Measurements from ENCODE around the gene JPH3.

The JPH3 gene

DNA sequence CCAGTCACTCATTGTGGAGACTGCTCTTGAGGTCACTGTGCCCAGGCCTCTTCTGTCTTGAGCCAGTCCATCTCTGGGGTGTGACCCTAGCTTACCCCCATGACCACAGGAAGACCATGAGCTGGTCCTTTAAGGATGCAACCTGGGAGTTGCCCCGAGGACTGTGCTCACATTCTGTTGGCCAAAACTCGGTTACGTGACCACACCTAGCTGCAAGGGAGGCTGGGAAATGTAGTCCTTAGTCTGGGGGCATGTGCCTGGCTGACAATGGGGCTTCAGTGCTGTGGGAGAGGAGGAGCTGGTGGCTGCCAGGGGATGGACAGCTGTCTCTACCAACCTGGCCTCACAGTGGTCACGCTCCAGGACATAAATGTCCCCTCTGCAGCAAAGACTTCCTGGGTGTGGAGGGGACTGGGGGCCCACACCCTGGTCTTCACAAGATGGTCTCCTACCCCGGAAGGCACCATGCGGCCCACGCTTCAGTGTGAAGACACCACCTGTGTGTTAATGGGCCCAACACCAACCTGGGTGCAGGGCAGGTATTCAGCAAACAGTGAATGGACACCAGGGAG, 55.4 kb downstream of the JPH3 start:
- no peaks in the 10 kb centered on the region for H3K4me1 Mint-ChIP-seq (ENCODE audit: low read depth)
- no peaks in the 10 kb centered on the region for H3K36me3 Mint-ChIP-seq (ENCODE audit: low read depth)
- no peak overlapping the region for H3K27ac Mint-ChIP-seq
- H3K4me3 Mint-ChIP-seq = no peak overlapping the region
- no peaks in the 10 kb centered on the region for H3K9me3 Mint-ChIP-seq
- H3K27me3 Mint-ChIP-seq = no peaks in the 10 kb centered on the region

DNA sequence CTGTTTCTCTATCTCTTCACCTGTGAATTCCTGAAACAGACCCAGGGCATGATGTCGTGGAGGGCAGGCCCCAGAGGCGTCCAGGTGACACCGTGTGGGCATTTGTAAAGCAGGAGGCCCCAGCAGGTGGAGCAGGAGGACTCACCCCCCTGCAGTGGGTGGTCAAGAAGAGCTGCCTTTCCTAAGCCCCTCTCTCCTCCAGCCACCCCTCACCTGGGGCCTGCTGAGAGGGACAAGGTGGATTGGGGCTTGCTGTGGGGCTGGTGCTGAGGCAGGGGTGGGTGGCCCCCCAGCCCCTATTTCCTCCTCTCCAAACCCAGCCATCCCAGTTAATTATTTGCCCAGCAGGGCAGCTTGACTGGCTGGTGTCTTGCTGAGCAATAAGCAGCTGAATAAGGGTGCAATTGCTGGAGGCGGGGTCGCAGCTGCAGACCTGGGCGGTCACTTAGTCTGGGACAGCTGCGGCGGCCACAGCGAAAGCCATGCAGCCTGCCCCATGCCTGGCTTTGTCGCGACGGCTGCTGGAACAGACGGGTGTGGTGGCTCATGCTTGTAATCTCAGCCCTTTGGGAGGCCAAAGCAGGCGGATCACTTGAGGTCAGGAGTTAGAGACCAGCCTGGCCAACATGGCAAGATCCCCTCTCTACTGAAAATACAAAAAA, 56.4 kb downstream of the JPH3 start:
- H3K27me3 Mint-ChIP-seq = peaks cover 3% of the 10 kb centered on the region
- H3K9me3 Mint-ChIP-seq = no peaks in the 10 kb centered on the region
- no peaks in the 10 kb centered on the region for H3K36me3 Mint-ChIP-seq (ENCODE audit: low read depth)
- no peak overlapping the region for H3K27ac Mint-ChIP-seq
- H3K4me1 Mint-ChIP-seq (ENCODE audit: low read depth) = no peaks in the 10 kb centered on the region
- H3K4me3 Mint-ChIP-seq = no peak overlapping the region

GRCh38 chr16:87661561-87661960, 59.3 kb downstream of the JPH3 start:
- Mint-ChIP-seq H3K36me3 (ENCODE audit: low read depth) (no peaks in the 10 kb centered on the region), H3K27ac (no peak overlapping the region), H3K4me1 (ENCODE audit: low read depth) (no peaks in the 10 kb centered on the region), H3K27me3 (peaks cover 5% of the 10 kb centered on the region), H3K4me3 (no peak overlapping the region), H3K9me3 (no peaks in the 10 kb centered on the region)

GRCh38 chr16:87662254-87663204, 60.2 kb downstream of the JPH3 start:
- peaks cover 5% of the 10 kb centered on the region for H3K27me3 Mint-ChIP-seq
- no peak overlapping the region for H3K27ac Mint-ChIP-seq
- H3K36me3 Mint-ChIP-seq (ENCODE audit: low read depth) = no peaks in the 10 kb centered on the region

GRCh38 chr16:87664792-87665191, 62.5 kb downstream of the JPH3 start:
- no peaks in the 10 kb centered on the region for H3K36me3 Mint-ChIP-seq (ENCODE audit: low read depth)
- H3K27ac Mint-ChIP-seq = no peak overlapping the region
- no peak overlapping the region for H3K4me3 Mint-ChIP-seq
- no peaks in the 10 kb centered on the region for H3K9me3 Mint-ChIP-seq
- peaks cover 5% of the 10 kb centered on the region for H3K27me3 Mint-ChIP-seq
- no peaks in the 10 kb centered on the region for H3K4me1 Mint-ChIP-seq (ENCODE audit: low read depth)

More at GRCh38 chr16:87662254-87663204, 60.2 kb downstream of the JPH3 start:
- Mint-ChIP-seq H3K4me1 (ENCODE audit: low read depth) (no peaks in the 10 kb centered on the region), H3K9me3 (no peaks in the 10 kb centered on the region), H3K4me3 (no peak overlapping the region)

DNA sequence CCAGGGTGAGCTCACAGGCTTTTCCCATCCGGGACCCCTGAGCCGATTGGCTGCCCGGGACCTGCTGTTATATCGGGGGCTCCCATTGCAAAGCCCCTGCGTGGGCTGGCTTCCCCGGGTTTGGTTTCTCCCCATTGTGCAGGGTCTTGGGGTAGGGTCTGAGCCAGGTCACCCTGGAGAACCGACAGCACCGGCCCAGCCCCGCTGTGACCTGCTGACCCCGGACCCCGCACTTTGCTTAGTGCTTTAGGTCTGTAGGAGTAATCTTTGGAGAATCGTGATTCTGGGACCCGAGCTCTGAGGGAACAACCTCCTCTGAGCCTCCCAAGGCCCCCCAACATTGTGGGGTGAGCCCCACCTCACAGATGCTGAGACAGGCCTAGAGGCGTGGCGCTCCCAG, 62.9 kb downstream of the JPH3 start:
- peaks cover 5% of the 10 kb centered on the region for H3K27me3 Mint-ChIP-seq
- H3K27ac Mint-ChIP-seq = no peak overlapping the region
- H3K36me3 Mint-ChIP-seq (ENCODE audit: low read depth) = no peaks in the 10 kb centered on the region
- H3K9me3 Mint-ChIP-seq = no peaks in the 10 kb centered on the region
- no peak overlapping the region for H3K4me3 Mint-ChIP-seq
- H3K4me1 Mint-ChIP-seq (ENCODE audit: low read depth) = no peaks in the 10 kb centered on the region

DNA sequence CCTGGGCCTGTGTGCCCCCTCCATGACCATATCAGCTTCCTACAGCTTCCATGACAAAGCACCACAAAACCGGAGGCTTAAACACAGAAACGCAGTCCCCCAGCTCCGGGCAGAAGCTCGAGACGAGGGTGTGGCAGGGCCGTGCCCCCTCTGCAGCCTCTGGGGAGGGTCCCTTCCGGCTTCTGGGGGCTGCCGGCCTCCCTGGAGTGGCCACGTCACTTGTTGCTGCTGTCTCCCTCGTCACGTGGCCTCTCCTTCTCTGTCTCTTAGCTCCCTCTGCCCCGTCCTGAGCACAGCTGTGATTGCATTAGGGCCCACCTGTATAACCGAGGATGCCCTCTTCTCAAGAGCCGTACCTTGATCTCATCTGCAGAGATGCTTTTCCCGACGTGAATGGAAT, 64.6 kb downstream of the JPH3 start:
- no peak overlapping the region for H3K27ac Mint-ChIP-seq
- H3K4me3 Mint-ChIP-seq = no peak overlapping the region
- H3K4me1 Mint-ChIP-seq (ENCODE audit: low read depth) = no peaks in the 10 kb centered on the region
- H3K36me3 Mint-ChIP-seq (ENCODE audit: low read depth) = no peaks in the 10 kb centered on the region
- no peaks in the 10 kb centered on the region for H3K9me3 Mint-ChIP-seq
- peaks cover 5% of the 10 kb centered on the region for H3K27me3 Mint-ChIP-seq

DNA sequence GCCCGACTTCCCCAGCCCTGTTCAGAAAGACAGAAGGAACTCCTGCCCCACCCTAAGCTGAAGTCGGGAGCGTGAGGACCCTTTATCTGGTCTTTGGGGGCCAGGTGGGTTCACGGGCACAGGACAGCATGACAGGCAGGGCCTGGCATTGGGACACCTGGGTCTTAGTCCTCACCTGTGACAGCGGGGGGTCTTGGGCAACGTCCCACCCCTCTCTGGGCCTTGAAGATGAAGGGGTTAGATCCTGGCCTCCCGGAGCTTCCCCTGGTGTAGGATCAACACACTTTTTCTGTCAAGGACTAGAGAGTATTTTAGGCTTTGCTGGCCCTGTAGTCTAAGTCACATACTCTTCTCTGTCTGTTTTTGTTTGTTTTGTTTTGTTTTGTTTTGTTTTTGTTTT, 65.1 kb downstream of the JPH3 start:
- Mint-ChIP-seq H3K36me3 (ENCODE audit: low read depth) (no peaks in the 10 kb centered on the region), H3K9me3 (no peaks in the 10 kb centered on the region), H3K4me1 (ENCODE audit: low read depth) (no peaks in the 10 kb centered on the region), H3K27me3 (peaks cover 5% of the 10 kb centered on the region), H3K27ac (no peak overlapping the region), H3K4me3 (no peak overlapping the region)

DNA sequence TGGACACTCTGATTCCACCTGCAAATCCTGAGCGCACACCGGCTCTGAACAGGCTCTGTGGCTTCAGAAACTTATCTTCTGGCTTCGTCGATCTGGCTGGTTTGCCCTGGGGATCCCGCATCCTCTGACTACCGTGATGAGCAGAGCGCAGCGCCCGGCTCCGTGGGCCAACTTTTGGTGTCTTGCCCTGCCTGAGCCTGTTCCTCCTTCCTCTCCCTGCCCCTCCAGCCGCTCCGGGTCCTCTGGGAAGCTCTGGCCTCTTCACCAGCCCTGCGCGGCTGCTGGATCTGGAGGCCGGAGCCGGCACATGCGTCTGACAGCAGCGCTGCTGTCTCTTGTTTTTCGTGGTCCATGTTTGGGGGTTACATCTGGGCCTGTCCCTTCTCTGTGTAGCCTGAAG, 65.6 kb downstream of the JPH3 start:
- Mint-ChIP-seq H3K36me3 (ENCODE audit: low read depth) (no peaks in the 10 kb centered on the region), H3K27ac (no peak overlapping the region), H3K27me3 (peaks cover 5% of the 10 kb centered on the region), H3K9me3 (no peaks in the 10 kb centered on the region), H3K4me3 (no peak overlapping the region), H3K4me1 (ENCODE audit: low read depth) (no peaks in the 10 kb centered on the region)

DNA sequence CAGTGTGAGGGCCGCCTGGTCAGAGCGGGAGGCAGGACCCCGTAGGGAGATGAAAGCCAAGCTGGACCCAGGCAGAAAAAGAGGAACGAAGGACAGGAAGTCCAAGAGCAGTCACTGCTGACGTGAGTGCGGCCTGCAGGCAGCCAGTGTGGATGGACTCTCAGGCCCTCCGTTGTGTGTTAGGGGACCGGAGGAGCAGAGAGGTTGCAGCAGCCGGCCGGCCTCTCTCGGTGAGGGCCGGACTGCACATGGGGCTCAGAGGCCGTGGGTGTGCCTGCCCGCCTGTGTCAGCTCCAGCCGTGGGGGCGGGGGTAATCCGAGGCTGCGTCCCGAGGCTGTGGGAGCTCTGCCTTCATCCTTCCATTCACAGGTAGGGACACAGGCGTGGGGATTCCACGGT, 67.4 kb downstream of the JPH3 start:
- Mint-ChIP-seq H3K9me3 (no peaks in the 10 kb centered on the region), H3K4me3 (no peak overlapping the region), H3K4me1 (ENCODE audit: low read depth) (no peaks in the 10 kb centered on the region), H3K27ac (no peak overlapping the region), H3K27me3 (no peaks in the 10 kb centered on the region), H3K36me3 (ENCODE audit: low read depth) (no peaks in the 10 kb centered on the region)

DNA sequence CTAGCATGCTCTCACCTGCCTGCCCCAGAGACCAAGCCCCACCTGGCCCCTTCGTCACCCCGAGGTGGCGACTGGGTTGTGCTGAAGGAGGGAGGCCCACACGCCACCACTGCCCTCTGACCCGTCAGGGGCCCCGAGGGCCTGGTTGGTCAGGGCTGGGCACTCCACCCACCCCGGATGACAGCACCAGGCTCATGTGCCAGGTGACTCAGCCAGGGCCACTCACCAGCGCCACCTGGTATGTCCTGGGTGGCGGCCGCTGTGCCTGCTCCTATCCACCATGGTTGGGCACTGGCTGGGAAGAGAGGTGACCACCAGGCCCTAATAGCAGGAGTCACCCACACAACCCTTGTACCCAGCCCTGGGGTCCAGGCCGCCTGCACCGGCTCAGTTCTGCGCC, 68.9 kb downstream of the JPH3 start:
- H3K4me1 Mint-ChIP-seq (ENCODE audit: low read depth) = no peaks in the 10 kb centered on the region
- no peaks in the 10 kb centered on the region for H3K36me3 Mint-ChIP-seq (ENCODE audit: low read depth)
- H3K27me3 Mint-ChIP-seq = no peaks in the 10 kb centered on the region
- no peaks in the 10 kb centered on the region for H3K9me3 Mint-ChIP-seq
- H3K4me3 Mint-ChIP-seq = no peak overlapping the region
- no peak overlapping the region for H3K27ac Mint-ChIP-seq

DNA sequence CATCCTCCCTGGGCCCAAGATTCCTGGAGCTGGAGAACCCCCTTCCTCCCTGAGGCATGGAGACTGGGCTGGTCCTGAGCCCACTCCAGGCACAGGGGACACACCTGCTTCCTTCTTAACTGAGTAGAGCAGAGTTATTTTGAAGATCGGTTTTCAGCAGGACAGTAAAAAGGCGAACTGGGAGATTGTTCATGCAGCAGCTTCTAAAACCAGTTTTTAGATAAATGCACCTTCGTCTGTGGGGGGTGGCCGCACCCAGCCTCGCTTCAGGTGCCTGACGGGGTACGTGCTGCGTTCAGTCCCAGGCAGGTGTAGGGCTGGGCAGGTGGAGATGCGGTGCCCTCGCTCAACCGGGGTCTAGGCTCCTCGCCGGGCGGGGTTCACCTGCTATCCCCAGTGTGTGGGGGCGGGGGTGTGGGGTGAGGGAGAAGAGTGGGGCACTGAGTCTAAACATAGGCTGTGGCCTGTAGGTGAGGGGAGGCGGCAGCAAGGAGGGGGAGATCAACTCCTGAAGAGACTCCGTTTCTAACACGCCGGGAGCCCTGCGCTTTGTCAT, 69.5 kb downstream of the JPH3 start:
- no peaks in the 10 kb centered on the region for H3K27me3 Mint-ChIP-seq
- no peak overlapping the region for H3K4me3 Mint-ChIP-seq

GRCh38 chr16:87674419-87674818, 72.1 kb downstream of the JPH3 start:
- no peaks in the 10 kb centered on the region for H3K27me3 Mint-ChIP-seq
- H3K4me1 Mint-ChIP-seq (ENCODE audit: low read depth) = no peaks in the 10 kb centered on the region
- no peaks in the 10 kb centered on the region for H3K9me3 Mint-ChIP-seq
- no peaks in the 10 kb centered on the region for H3K36me3 Mint-ChIP-seq (ENCODE audit: low read depth)
- no peak overlapping the region for H3K27ac Mint-ChIP-seq
- H3K4me3 Mint-ChIP-seq = no peak overlapping the region

More for the DNA sequence above, 69.5 kb downstream of the JPH3 start:
- Mint-ChIP-seq H3K4me1 (ENCODE audit: low read depth) (no peaks in the 10 kb centered on the region), H3K9me3 (no peaks in the 10 kb centered on the region), H3K36me3 (ENCODE audit: low read depth) (no peaks in the 10 kb centered on the region), H3K27ac (no peak overlapping the region)

GRCh38 chr16:87675111-87675719, 72.9 kb downstream of the JPH3 start:
- H3K4me1 Mint-ChIP-seq (ENCODE audit: low read depth) = no peaks in the 10 kb centered on the region
- no peaks in the 10 kb centered on the region for H3K36me3 Mint-ChIP-seq (ENCODE audit: low read depth)
- H3K9me3 Mint-ChIP-seq = no peaks in the 10 kb centered on the region
- no peaks in the 10 kb centered on the region for H3K27me3 Mint-ChIP-seq
- H3K4me3 Mint-ChIP-seq = no peak overlapping the region
- no peak overlapping the region for H3K27ac Mint-ChIP-seq

DNA sequence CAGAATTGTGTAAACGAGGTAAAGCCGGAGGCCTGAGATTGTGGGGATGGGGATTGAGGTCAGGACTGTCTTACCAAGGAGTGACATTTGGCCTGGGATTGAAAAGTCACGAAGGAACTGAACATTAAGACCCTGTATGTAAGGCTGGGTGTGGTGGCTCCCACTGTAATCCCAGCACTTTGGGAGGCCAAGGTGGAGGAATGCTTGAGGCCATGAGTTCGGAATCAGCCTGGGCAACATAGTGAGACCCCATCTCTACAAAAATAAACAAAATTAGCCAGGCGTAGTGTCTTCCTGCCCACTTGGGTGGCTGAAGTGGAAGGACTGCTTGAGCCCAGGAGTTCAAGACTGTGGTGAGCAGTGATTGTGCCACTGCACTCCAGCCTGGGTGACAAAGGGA, 75.5 kb downstream of the JPH3 start:
- H3K4me3 Mint-ChIP-seq = no peak overlapping the region
- peaks cover 15% of the 10 kb centered on the region for H3K4me1 Mint-ChIP-seq (ENCODE audit: low read depth)
- H3K36me3 Mint-ChIP-seq (ENCODE audit: low read depth) = no peaks in the 10 kb centered on the region
- H3K27me3 Mint-ChIP-seq = no peaks in the 10 kb centered on the region
- H3K9me3 Mint-ChIP-seq = no peaks in the 10 kb centered on the region
- H3K27ac Mint-ChIP-seq = no peak overlapping the region
